Activated CD4-positive, CD25-positive, alpha-beta regulatory T cell (primary cell): Measurements from ENCODE around the gene AMMECR1.
"Not testable (repeated sequence)": the region's sequence is repeated elsewhere in the genome, so short reads cannot be mapped to it uniquely, and the experiment has no call there.

Experiments used
- DNase-seq, 4 experiments: peaks; one replicate each; lab custom pipeline; 2025; lab: John Stamatoyannopoulos, UW

Gene AMMECR1

DNA sequence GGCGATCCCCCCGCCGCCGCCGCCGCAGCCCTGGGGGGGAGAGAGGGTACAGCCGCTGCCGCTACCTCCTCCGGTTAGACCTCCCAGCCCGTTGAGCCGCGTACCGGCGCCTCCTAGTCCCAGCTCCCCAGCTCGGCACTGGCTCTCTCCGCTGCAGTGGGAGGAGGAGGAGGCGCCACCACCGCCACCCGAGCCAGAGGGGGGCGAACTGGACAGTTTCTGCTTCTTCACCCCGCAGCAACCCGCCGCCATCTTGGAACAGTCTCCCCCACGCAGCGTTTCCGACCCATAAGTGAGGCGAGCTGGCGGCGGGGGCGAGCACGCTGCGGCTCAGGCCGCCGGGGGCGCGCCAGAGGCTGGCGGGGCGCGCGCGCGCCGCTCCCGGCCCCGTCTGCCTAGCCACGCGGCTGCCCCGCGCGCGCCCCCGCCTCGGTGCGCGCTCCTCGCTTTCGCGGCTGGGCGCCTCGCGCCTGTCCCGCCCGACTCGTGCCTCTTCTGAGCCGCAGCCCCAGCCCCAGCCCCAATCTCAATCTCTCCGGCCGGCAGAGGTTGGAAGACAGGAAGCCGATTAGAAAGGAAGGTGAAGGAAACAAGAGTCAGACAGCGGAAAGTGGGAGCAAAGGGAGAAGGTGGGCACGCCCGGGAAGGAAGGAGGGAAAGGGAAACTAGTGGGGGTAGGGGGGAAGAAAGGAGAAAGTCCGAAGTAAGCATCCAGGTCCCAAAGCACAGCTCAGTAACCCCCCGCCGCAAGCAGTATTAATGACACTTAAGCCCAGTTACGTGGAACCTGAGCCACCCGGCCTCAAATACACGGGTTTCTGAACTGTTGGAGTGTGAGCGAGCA lies at the start of gene AMMECR1:
Gene AMMECR1, minus strand, starts transcription at position 266 of the 844 bp plus-strand sequence. Its CDS starts 14 bp downstream, at position 252.
- DNase-seq, result peak; percentile 49 to 72 (median 64)

DNA sequence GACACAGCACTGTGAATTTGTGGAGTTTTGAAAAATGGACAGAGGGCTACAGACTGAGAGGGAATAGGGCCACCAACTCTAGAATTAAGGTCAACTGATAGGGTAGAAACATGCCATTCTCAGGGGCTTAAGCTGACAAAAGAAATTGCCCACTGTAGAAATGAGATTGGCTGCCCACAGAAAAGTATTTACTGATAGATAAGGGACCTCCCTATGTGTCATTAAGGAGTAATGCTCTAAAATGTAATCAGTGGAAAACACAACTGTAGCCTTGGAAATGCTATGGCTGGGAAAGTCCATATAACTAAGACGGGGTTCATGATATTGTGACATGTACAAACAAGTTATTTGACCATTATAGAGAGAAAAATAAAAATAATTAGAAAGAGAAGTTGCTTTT lies 45.4 kb upstream of the AMMECR1 start:
- DNase-seq, result no peak

DNA sequence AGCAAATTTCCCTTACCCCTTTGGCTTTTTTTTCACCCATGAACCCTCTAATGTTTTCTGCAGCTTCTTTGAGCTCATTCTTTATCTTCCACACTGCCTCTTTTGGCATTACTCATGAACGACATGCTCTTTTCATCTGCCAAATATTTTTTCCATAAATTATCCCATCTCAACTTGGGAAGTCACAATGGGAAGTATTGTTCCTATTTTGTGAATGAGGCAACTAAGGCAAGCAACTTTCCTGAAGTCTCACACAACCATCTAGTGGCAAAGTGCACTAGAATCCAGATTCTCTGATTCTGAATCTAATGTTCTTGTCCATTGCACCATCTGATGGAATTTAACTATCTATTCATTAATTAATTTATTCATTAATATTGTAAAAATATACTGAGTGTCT lies 41.4 kb upstream of the AMMECR1 start:
- DNase-seq, result no peak

DNA sequence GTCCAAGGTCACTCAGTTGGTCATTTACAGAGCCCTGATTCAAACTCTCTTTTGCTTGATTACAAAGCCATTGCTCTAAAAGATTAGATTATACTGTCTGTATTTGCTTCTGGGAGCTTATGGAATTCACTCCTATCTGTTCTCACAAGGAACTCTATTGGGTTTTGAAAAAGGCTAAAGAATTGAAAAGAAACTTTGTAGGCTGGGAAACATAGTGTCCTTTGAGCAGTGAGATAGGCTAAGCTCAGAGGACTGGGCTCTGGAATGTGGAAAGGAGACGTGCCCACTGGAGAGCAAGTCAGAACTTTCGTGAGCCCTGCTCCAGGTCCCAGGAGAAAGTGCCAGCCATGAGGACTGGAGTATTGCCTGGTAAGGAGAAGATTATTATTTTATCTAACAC lies 40.7 kb upstream of the AMMECR1 start, which contains the start of gene RTL9:
Gene RTL9, plus strand, starts transcription at position 301 of the 400 bp plus-strand sequence. CDS start 91,770 bp downstream, outside the sequence.
- DNase-seq, result no peak

DNA sequence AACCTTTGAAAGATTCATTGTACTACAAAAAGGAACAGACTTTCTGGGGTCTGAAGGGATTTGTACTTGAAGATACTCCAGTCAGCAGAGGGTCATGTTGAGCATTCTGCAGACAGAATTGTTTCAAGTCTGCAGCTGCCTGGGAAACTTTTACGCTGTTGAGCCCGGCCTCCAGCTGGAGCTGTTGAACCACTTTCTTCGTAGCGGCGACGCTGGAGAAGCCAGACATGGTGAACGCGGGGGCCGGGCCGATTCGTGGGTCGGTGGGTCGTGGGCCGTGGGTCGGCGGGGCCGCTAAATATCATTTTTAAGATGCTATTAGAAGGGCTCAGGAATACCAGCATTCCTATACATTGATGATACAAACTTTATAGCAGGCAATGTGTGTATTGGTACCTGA lies 28.8 kb upstream of the AMMECR1 start:
- no peak for DNase-seq

DNA sequence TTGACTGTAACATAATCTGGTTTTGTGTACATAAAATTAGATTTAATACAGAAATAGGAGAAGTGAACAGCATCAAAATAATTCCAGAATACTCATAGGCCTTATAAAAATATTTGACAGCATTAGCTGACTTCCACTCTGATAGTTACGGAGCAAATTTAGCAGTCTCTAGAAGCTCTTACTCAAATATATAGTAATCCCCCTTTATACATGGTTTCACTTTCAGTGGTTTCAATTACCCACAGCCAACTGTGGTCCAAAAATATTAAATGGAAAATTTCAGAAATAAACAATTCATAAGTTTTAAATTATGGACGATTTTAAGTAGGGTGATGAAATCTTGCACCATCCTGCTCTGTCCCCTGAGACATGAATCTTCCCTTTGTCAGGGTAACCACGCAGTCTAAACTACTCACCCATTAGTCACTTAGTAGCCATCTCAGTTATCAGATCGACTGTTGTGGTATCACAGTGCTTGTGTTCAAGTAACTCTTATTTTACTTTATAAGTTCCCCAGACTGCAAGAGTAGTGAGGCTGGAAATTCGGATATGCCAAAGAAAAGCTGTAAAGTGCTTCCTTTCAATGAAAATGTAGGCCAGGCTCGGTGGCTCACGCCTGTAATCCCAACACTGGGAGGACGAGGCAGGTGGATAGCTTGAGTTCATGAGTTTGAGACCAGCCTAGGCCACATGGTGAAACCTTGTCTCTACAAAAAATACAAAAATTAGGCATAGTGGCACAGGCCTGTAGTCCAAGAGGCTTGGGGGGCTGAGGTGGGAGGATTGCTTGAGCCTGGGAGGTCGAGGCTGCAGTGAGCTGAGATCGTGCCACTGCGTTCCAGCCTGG lies 23.5 kb upstream of the AMMECR1 start:
- DNase-seq, result no peak

DNA sequence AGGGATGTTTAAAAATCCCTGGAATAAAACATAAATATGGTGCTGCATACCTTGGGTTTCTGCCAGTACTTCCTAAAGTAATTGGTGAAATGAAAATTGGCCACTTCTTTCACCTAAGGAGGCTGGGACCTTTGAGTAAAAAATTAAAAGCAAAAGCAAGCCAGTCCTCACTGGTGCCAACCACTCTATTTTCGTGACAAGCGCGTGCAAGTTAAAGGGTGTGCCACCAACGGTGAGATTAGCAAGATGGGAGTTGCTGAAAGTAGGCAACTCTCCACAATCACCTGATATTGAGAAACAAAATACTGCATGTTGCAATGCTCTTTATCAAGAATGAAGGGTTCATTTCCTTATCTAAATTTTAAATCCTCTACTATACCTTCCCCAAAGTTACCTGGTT lies 21.1 kb upstream of the AMMECR1 start:
- no peak for DNase-seq

DNA sequence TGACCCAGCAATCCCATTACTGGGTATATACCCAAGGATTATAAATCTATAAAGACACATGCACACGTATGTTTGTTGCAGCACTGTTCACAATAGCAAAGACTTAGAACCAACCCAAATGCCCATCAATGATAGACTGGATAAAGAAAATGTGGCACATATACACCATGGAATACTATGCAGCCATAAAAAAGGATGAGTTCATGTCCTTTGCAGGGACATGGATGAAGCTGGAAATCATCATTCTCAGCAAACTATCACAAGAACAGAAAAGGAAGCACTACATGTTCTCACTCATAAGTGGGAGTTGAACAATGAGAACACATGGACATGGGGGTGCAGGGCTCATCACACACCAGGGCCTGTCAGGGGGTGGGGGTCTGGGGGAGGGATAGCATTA lies 15.6 kb upstream of the AMMECR1 start:
- not testable (repeated sequence) for DNase-seq

DNA sequence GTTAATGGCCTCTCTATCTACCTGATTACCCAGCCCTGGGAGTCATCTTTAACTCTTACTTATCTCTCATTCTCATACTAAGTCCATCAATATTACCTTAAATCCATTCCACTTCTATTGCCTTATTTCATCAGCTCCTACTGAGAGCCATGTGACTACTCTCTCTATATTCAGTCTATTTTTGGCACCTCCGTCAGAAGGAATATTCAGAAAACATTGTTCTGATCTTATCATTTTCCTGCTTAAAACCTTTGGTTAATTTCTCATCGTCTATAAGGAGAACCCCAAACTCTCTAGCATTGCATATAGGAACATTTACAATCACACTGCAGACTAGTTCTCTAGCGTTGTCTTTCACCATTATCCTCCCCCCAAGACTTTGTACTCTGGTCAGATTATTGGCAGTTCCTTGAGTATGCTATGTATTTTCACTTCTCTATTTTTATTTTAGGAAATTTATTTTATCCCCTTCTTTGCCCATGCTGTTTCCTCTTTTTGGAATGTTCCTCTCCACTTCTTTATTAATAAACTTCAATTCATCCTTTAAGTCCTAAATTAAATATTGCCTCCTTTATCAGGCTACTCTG lies 13.7 kb upstream of the AMMECR1 start:
- no peak for DNase-seq

DNA sequence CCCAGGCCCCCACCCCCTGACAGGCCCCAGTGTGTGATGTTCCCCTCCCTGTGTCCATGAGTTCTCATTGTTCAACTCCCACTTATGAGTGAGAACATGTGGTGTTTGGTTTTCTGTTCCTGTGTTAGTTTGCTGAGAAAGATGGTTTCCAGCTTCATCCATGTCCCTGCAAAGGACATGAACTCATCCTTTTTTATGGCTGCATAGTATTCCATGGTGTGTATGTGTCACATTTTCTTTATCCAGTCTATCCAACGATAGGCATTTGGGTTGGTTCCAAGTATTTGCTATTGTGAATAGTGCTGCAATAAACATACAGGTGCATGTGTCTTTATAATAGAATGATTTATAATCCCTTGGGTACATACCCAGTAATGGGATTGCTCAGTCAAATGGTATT lies 10.7 kb upstream of the AMMECR1 start:
- not testable (repeated sequence) for DNase-seq

DNA sequence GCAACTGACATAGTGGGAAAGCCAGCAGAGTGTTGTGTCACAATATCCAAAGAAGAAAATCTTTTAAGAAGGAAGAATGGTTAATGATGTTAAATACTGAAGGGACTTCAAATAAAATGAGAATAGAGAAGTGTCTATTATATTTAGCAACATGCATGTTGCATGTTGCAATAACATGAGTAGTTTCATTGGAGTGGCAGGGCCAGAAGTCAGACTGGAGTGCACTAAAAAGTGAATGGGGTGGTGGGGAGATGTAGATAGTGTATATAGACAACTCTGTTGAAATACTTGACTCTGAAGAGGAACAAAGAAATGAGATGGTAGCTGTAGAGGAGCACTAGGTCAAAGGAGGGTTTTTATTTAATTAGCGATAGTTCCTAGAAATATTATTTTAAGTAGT lies 9.5 kb upstream of the AMMECR1 start:
- DNase-seq, result no peak

DNA sequence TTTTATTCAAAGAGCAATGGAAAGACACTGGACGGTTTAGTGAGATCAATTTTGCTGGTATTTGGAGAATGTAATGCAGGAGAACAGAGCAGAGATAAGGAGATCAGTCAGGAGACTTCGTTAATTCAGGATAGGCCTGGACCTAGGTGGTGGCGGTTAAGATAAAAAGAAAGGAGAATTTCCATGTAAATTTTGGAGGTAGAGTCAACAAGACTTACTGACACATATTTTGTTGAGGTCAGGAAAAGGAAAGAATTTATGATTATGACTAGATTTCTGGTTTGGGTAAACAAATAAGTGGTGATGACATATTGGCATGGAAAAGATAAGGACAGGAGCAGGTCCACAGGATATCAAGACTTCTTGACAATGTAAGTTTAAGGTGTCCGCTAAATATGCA lies 8.8 kb upstream of the AMMECR1 start:
- DNase-seq, result no peak

DNA sequence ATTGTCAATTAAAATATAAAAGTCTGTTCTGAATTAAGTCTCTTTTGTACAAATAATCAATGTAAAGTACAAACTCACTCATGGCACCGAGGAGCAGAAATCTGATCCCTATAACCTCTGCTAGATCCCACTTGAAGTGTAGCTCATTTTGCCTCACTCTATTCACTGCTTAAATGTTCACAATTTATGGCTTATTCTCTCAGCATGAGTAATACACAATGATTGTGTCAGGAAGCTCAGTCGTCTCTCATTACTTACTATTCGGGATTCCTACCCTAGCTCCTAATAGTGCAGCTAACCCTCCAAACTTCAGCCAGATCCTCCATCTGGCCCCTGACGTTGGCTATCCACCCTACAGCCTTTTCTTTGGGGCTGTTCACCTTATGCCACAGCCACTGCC lies 4.7 kb upstream of the AMMECR1 start:
- DNase-seq, result no peak

DNA sequence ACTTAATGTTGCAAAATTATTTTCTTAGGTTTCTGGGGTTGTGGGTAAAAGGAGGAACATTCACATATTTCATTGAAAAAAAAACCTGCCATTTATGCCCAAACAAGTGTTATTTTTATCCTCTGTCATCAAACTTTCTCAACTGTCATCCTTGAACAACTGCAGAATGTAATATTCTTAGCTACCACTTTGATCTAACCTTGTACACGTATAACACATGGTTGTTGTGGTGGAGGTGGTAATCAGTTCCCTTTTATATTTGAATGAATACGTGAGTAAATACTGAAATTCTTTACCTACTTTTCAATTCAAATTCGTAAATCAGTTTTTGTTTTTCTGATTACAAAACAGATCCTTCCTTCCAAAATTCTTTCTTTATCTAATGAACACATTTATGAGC lies 3.8 kb upstream of the AMMECR1 start:
- DNase-seq, result no peak

DNA sequence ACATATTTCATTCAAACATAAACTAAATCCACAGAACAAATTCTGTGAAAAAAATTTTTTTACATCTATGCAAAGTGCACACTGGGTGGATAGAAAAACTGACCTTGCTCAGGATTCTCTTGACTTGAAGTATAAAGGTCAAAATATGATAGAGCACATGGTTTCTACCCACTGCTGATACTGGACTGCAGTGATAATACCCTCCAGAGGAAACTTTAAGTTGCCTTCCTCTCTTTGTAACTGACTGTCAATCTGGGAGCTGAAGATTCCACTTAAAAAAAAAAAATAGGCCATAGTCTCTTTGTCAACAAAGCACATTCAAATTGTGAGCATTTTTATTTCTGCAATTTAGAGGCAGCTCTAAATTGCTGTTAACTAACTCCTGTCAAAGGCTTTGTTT lies 3.2 kb upstream of the AMMECR1 start:
- no peak for DNase-seq

DNA sequence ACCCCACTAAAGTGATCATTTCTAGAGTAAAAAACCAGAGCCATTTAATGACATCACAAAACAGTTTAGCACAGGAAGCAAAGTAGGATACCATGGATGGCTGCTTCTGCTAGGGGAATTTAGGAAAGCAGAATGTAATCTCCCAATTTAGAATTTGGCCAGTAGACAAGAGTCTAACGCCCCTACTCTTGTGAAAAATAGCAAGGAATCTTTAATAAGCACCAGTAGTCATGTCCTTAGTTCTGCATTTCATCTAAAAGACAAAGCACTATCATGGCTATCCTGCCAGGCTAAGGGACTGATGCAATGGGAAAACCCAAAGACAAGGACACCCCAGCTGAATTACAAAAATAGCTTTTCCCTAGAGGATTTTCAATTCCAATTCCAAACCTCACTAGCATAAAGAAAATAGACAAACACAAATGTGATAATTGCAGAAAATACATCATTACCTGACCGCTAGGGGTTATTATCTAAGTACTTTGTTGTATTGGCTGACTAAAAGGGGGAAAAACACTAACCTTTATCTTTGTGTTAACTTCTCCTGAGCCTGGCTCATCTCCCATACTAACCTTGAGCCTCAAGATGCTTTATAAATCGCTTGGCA lies 2.6 kb upstream of the AMMECR1 start:
- DNase-seq, result no peak

DNA sequence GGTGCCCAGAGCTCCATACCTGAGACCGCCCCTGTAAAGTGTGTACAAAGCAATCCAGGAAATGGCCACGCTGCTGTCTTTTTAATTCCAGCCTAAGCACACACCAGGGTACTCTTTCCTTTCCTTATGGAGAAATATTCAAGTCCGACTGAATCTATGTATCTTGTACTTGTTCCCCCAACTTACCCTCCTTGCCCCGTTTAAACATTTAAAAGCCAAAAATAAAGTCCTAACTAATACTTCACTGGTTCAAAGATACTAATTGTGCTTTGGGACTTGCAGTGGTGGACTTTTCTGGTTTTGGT lies 731 bp upstream of the AMMECR1 start:
- no peak for DNase-seq

DNA sequence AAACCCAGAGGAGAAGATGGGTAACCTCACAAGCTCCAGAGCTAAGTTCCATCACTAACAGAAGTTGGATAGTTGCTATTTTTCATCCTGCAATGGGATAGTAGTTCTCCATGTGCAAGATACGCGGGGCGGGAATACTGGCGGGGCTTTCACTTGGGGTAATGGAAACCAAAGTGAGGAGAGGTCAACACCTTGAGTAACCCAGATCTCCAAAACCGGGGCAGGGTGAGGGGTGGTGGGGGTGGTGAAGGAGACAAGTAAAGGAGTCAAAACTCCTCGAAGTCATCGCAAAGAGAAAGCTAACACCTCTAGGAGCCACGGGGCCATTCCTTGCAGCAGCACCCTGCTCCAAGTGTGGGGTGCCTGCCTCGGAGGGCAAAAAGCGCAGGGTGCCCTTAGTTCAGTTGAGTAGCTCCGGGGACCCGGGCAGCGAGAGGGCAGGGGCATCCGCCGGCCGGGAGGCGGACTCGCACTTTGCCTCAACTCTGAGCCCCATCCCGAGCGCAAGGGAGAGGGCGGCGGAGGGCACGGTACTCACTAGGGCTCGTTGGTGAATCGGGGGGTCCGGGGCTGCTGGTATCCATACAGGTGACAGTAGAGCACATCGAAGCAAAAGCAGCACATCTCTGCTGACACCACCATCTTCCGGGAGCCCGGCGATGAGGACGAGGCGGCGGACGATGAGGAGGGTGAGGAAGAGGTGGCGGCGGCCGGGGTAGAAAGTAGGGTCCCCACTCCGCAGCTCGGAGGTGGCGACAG lies 645 bp downstream of the AMMECR1 start:
- DNase-seq, result peak; percentile 8 to 18 (median 11)

DNA sequence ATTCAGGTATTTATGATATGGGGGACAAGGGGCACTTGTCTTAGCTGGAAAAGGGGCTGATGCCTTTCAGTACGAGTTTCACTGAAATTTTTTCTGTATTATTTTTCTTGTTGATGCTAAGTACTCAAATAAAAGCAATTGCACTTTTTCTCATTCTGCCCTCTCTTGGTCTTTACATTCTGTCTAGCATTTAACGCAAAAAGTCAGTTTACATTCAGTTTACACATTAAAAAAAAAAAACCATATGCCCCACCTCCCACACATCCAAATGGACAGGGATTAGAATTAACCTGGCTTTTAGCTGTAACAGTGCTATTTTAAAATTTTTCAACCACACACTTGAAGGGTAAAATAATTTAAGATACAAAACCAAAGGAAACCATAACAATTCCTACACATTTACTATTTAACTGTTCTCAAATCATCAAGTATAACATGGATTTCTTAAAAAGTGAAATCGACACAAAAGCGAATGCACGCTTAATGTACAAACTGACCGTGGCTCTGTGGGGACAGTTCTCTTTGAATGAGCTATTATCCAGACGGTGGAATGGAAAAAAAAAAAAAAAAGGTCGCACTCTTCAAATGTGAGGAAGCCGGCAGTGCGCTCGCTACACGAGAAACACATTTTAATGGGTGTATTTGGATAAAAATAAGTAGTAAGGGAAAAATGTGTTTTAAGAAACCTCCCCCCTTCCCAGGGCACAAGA lies 1.4 kb downstream of the AMMECR1 start:
- DNase-seq, result no peak

DNA sequence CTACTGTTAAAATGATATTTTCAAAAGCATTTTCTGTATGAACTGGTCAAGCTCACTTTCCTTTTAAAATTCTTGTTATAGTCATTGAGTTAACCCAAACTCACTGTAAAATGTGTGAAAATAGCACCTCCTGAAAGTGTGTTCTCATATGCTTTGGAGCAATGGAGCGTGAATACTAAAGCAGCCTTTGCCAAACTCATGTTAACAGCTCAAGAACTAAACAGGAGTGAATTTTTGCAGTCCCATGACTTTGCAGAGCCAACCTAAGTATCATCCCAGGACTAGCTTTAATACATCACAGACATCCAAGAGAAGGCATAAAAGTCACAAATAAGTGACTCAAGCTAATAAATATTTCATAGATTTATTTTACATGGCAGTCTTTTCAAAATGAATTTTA lies 2.3 kb downstream of the AMMECR1 start:
- no peak for DNase-seq
